Activated naive CD4-positive, alpha-beta T cell treated with Interleukin-2 at 50 U/mL for 16 hours (primary cell): ENCODE data around the gene RNF180.
"Not testable (repeated sequence)": the region's sequence is repeated elsewhere in the genome, so short reads cannot be mapped to it uniquely, and the experiment has no call there.

Experiments
- DNase-seq: peaks from one replicate; pipeline ENCODE4 v3.0.0-alpha.2; 2020

Gene RNF180

DNA sequence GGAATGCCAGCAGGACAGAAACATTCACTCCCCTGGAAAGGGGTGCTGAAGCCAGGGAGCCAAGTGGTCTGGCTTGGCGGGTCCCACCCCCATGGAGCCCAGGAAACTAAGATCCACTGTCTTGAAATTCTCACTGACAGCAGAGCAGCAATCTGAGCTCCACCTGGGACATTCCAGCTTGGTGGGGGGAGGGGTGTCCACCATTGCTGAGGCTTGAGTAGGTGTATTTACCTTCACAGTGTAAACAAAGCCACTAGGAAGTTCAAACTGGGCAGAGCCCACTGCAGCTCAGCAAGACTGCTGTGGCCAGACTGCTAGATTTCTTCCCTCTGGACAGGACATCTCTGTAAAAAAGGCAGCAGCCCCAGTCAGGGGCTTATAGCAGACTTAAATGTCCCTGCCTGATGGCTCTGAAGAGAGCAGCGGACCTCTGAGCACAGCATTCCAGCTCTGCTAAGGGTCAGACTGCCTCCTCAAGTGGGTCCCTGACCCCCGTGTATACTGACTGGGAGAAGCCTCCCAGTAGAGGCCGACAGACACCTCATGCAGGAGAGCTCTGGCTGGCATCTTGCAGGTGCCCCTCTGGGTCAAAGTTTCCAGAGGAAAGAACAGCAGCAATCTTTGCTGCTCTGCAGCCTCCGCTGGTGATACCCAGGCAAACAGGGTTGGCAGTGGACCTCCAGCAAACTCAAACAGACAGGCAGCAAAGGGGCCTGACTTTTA is 241.6 kb downstream of the RNF180 start:
- not testable (repeated sequence) for DNase-seq

DNA sequence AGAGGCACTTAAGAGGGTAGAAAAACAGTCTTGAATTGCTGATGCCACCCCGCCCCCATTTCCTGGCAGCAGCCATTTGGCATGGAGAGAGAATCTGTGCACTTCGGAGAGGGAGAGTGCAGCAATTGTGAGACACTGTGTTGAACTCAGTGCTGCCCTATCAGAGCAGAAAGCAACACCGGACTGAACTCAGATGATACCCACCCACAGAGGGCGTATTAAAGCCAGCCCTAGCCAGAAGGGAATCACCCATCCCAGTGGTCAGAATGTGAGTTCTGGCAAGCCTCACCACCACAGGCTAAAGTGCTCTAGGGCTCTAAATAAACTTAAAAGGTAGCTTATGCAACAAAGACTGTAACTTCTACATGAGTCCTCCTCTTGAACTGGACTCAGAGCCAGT is 251.7 kb downstream of the RNF180 start:
- DNase-seq = no peak

DNA sequence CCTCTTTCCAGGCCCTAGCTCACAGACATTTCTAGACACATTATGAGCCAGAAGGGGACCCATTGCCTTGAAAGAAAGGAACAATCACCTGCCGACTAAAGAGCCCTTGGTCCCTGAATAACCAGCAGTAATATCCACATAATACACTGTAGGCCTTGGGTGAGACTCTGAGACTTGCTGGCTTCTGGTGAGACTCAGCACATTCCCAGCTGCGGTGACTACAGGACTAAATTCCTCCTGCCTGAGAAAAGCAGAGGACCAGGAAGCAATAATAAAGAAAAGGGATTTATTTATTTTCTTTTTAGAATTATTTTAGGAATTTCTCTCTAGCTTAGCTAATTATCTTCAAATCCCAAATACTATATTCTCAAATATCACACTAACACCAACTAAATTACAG is 252.4 kb downstream of the RNF180 start:
- no peak for DNase-seq
